Renal pelvis (tissue), 4 donors: ENCODE results near the gene ARHGEF1. TPM values are rescaled to one million over a fixed set of nuclear protein-coding genes. Genes with fewer than 3 reads are reported as not detected.

Experiments used
- DNase-seq: peaks from one replicate; pipeline ENCODE4 v3.0.0-alpha.2; 2013
- polyA plus RNA-seq, 3 donors: library from polyadenylated mRNA; unstranded; fragments of 120-200 nt; gene quantifications; one replicate each; pipeline ENCODE4 v1.2.1, GENCODE V29; 2013; ENCODE audit not compliant: insufficient read length in 3 of 3

The ARHGEF1 gene
- polyA plus RNA-seq, 3 donors = 51.4 to 61.0 (median 54.1) TPM

GRCh38 chr19:41915776-41916414 lies 32.9 kb downstream of the ARHGEF1 start:
- no peak for DNase-seq

GRCh38 chr19:41917676-41918075 lies 34.7 kb downstream of the ARHGEF1 start:
- DNase-seq = no peak

GRCh38 chr19:41918095-41918494 lies 35.1 kb downstream of the ARHGEF1 start:
- no peak for DNase-seq

- DNase-seq = no peak
Observed at GRCh38 chr19:41918653-41919244, 35.8 kb downstream of the ARHGEF1 start.

- no peak for DNase-seq
Observed at GRCh38 chr19:41919948-41920712, 37.1 kb downstream of the ARHGEF1 start.

- no peak for DNase-seq
Observed at GRCh38 chr19:41920882-41921576, 38.0 kb downstream of the ARHGEF1 start.

GRCh38 chr19:41921577-41922576 lies 38.9 kb downstream of the ARHGEF1 start:
- DNase-seq = no peak

GRCh38 chr19:41922585-41922984 lies 39.6 kb downstream of the ARHGEF1 start:
- DNase-seq = no peak

- no peak for DNase-seq
Observed at GRCh38 chr19:41923045-41923788, 40.2 kb downstream of the ARHGEF1 start.

- DNase-seq = no peak
Observed at GRCh38 chr19:41924151-41925145, 41.5 kb downstream of the ARHGEF1 start.

GRCh38 chr19:41925208-41926003 lies 42.4 kb downstream of the ARHGEF1 start:
- DNase-seq = no peak

- no peak for DNase-seq
Observed at GRCh38 chr19:41926028-41926762, 43.2 kb downstream of the ARHGEF1 start.

- DNase-seq = no peak
Observed at GRCh38 chr19:41926763-41927496, 43.9 kb downstream of the ARHGEF1 start.

- no peak for DNase-seq
Observed at GRCh38 chr19:41927497-41928192, 44.7 kb downstream of the ARHGEF1 start.

GRCh38 chr19:41928221-41928683 lies 45.3 kb downstream of the ARHGEF1 start, which contains the start of gene ERFL:
Gene ERFL, minus strand, starts transcription at chr19:41928449. Its CDS starts 15,530 bp downstream, at chr19:41912919.
- no peak for DNase-seq
